GM12891 (cell line): ENCODE results near the gene ROGDI.

Experiments
- POLR2A ChIP-seq: IDR thresholded peaks from 2 replicates; pipeline ENCODE4 v1.6.1; 2011; ENCODE audit warnings: low read depth, low read length, control low read depth
- POLR2AphosphoS5 ChIP-seq: IDR thresholded peaks from 2 replicates; pipeline ENCODE4 v1.6.1; 2011; ENCODE audit warnings: low read depth, low read length, control low read depth
- POU2F2 ChIP-seq: IDR thresholded peaks from 2 replicates; pipeline ENCODE4 v1.6.1; 2011; ENCODE audit warnings: low read depth, mild to moderate bottlenecking, control low read depth, low read length, moderate library complexity
- TAF1 ChIP-seq: IDR thresholded peaks from 2 replicates; pipeline ENCODE4 v1.6.1; 2011; ENCODE audit warnings: low read depth, low read length, control low read depth

DNA sequence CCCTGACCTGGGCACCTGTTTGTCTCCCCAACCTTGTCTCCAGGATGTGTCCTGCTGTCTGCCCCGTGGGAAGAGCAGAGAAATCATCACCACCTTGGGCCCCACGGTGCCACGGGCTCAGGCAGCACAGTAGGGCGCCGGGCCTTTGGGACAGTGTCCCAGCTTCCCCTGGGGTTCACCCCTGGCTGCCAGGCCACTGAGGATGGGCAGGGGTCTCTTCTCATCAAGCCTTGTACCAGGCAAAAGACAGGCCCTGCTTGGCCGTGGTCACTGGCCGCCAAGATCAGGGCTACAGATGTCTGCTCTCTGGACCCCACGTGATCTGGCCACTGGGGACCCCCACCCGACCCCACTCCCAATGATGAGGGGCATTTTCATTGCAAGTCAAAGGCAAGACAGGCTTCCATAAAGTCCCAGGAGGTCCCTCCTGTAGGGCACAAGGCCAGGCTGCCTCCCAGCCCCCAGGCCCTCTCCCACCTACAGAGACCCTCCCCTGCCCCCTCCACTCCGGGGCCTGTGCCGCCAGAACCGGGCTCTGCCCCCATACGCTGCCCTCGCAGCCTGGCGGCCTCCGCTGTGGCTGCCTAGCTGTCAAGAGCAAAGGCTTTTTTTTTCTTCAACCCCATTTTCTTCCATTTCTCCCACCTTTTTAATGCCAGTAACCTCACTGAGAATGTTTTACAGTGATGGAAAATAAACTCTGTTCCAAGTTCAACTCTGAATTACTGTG is 53.6 kb downstream of the ROGDI start:
- TF ChIP-seq POLR2A (no peak), POU2F2 (no peak), POLR2AphosphoS5 (no peak), TAF1 (no peak)
